Measurements from ENCODE around the gene BCAS3.

DNA sequence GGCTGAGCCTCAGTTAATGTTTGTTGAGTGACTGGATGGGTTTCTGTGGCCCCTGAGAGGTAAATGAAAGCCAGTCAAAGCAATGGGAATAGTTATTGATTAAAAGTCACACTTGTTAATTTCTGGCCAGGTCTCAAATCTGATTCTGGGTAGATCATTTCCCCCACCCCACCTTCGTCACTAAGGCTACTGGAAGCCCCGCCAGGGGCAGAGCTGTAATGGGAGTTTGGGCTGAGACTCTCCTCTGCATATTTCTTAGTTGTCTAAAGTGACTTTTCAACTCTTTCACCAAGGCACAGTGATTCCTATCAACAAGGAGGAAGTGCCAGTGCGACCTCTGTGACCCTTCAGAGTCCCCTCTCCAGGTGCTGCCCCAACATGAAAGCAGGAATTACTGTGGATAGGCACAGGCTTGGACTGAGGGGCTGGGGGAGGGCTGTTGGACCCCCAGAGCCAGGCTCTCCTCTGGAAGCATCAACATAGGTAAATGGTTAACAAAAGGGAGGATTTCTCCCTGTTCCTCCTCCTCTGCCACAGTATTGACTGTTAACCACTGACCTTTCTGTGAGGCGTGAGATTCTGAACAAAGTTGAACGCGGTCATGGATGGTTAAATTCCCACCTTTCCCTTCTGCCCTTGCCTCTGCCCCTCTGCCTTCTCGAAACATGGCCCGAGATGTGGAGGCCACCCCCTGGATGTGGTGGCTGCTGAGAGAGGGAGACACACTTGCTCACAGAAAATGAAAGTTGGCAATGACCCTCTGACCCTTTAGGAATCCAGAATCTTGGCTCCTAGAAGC, 701.2 kb downstream of the BCAS3 start:
- TF ChIP-seq POLR2A (IDR thresholded peaks at IDR 0.05; ENCODE audit: borderline replicate concordance, extremely low read depth, insufficient read depth, insufficient read length) (no peak), POLR2AphosphoS5 (IDR thresholded peaks at IDR 0.05; ENCODE audit: low read depth, low read length) (no peak), YY1 (IDR thresholded peaks at IDR 0.05; ENCODE audit: extremely low read depth, insufficient replicate concordance, low read depth, low read length) (no peak), SP1 (IDR thresholded peaks at IDR 0.05; ENCODE audit: low read depth) (no peak), ZFX (IDR thresholded peaks at IDR 0.05) (no peak), SIN3A (IDR thresholded peaks at IDR 0.05; ENCODE audit: low read depth) (no peak), CBX3 (IDR thresholded peaks at IDR 0.05; ENCODE audit: low read depth) (no peak)
- TF ChIP-seq, protein P1, sequence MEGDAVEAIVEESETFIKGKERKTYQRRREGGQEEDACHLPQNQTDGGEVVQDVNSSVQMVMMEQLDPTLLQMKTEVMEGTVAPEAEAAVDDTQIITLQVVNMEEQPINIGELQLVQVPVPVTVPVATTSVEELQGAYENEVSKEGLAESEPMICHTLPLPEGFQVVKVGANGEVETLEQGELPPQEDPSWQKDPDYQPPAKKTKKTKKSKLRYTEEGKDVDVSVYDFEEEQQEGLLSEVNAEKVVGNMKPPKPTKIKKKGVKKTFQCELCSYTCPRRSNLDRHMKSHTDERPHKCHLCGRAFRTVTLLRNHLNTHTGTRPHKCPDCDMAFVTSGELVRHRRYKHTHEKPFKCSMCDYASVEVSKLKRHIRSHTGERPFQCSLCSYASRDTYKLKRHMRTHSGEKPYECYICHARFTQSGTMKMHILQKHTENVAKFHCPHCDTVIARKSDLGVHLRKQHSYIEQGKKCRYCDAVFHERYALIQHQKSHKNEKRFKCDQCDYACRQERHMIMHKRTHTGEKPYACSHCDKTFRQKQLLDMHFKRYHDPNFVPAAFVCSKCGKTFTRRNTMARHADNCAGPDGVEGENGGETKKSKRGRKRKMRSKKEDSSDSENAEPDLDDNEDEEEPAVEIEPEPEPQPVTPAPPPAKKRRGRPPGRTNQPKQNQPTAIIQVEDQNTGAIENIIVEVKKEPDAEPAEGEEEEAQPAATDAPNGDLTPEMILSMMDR (IDR thresholded peaks at IDR 0.05 in 2 of 3, conservative IDR thresholded peaks at IDR 0.05 in 1 of 3; ENCODE audit: borderline replicate concordance in 1 of 3, insufficient read depth in 1 of 3, low read depth in 2 of 3, low read length in 2 of 3), result no peak
- TF ChIP-seq, protein P2, sequence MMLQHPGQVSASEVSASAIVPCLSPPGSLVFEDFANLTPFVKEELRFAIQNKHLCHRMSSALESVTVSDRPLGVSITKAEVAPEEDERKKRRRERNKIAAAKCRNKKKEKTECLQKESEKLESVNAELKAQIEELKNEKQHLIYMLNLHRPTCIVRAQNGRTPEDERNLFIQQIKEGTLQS (IDR thresholded peaks at IDR 0.05), result no peak

All from HCT116 (cell line).